ENCODE data around the gene SRBD1.

DNA sequence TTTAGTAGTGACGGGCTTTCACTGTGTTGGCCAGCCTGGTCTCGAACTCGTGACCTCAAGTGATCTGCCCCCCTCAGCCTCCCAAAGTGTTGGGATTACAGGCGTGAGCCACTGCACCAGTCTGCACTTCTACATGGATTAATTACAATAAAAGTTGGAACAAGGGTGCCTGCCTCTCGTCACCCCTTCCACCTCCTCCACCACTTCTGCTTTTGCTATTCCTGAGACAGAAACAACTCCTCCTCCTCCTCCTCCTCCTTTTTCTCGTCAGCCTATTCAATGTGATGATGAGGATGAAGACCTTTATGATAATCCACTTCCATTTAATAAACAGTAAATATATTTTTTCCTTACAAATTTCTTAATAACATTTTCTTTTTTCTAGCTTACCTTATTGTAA lies 35.2 kb downstream of the SRBD1 start:
- TF ChIP-seq EZH2 (IDR thresholded peaks at IDR 0.05; ENCODE audit: low read length): no peak
- no peak for TF ChIP-seq CTCF (optimal IDR thresholded peaks at IDR 0.05 in 1 of 3, IDR thresholded peaks at IDR 0.05 in 1 of 3, conservative IDR thresholded peaks at IDR 0.05 in 1 of 3; ENCODE audit: extremely low read depth in 1 of 3, insufficient read depth in 2 of 3, low read length in 3 of 3)
